HUDEP-2 (cell line): ENCODE data around the gene RILP.

Experiments used
- DNase-seq, 76 experiments: peaks; one replicate each; lab custom pipeline; 2025; ENCODE audit not compliant: unreplicated experiment in 76 of 76; lab: John Stamatoyannopoulos, UW

RILP gene

GRCh38 chr17:1648963-1649843 is 463 bp downstream of the RILP start:
- peak in 75 of 76 experiments; percentile 42 to 96 (median 88) for DNase-seq

GRCh38 chr17:1648173-1648962 is 1.3 kb downstream of the RILP start:
- peak in 26 of 76 experiments; percentile 9 to 86 (median 36) for DNase-seq

GRCh38 chr17:1647802-1648171 is 1.9 kb downstream of the RILP start:
- DNase-seq: no peak

- no peak for DNase-seq
These were observed 3.3 kb downstream of the RILP start for GRCh38 chr17:1646199-1646875.

- DNase-seq: no peak
These were observed 4.2 kb downstream of the RILP start, which contains the start of gene SCARF1 for GRCh38 chr17:1645207-1646171. SCARF1 (minus strand) TSS chr17:1645732; CDS start chr17:1645697, 35 bp downstream.

GRCh38 chr17:1644493-1645206 is 5.0 kb downstream of the RILP start:
- no peak for DNase-seq

GRCh38 chr17:1643999-1644492 is 5.6 kb downstream of the RILP start:
- no peak for DNase-seq

- DNase-seq: no peak
These were observed 6.2 kb downstream of the RILP start for GRCh38 chr17:1643293-1643998.

GRCh38 chr17:1641065-1641403 is 8.6 kb downstream of the RILP start:
- DNase-seq: no peak

GRCh38 chr17:1640329-1641064 is 9.2 kb downstream of the RILP start:
- no peak for DNase-seq

- DNase-seq: no peak
These were observed 10.0 kb downstream of the RILP start for GRCh38 chr17:1639549-1640180.

- DNase-seq: no peak
These were observed 10.9 kb downstream of the RILP start for GRCh38 chr17:1638624-1639300.

- no peak for DNase-seq
These were observed 11.5 kb downstream of the RILP start for GRCh38 chr17:1638171-1638590.

- DNase-seq: no peak
These were observed 12.9 kb downstream of the RILP start for GRCh38 chr17:1636732-1637285.

- peak in 16 of 76 experiments; percentile 10 to 49 (median 24) for DNase-seq
These were observed 13.8 kb downstream of the RILP start for GRCh38 chr17:1635675-1636465.
